Right lobe of liver (tissue), 6 donors: ENCODE results near the gene CSTF1. TPM values are rescaled to one million over a fixed set of nuclear protein-coding genes. Genes with fewer than 3 reads are reported as not detected.

Experiments used
- ATAC-seq, 4 donors: fragments of 200-7000 bp; cut with Tn5 transposase; one replicate each; pipeline ENCODE4 v1.9.1; 2020; ENCODE audit warnings: mild to moderate bottlenecking in 4 of 4, moderate library complexity in 4 of 4
- DNase-seq, 3 donors: peaks; one replicate each; pipeline ENCODE4 v3.0.0-alpha.2; 2020
- H3K27ac ChIP-seq, 3 donors: fragments of 200-600 bp; one replicate each; pipeline ENCODE4 v1.8.0; 2022
- H3K27me3 ChIP-seq, 2 donors: fragments of 200-600 bp; one replicate each; pipeline ENCODE4 v1.8.0; 2022
- H3K36me3 ChIP-seq, 4 donors: fragments of 200-600 bp; sonication (generic) in 1 of 4; one replicate each; pipeline versions ENCODE4 v1.5.1 to v1.8.0; 2017 to 2022; ENCODE audit warnings: control low read depth in 1 of 4
- H3K4me1 ChIP-seq, 4 donors: fragments of 200-600 bp; sonication (generic) in 1 of 4; one replicate each; pipeline versions ENCODE4 v1.5.1 to v1.8.0; 2017 to 2022; ENCODE audit warnings: control low read depth in 1 of 4
- H3K4me3 ChIP-seq, 3 donors: fragments of 200-600 bp; one replicate each; pipeline ENCODE4 v1.8.0; 2022
- H3K9me3 ChIP-seq, 4 donors: fragments of 200-600 bp; sonication (generic) in 1 of 4; one replicate each; pipeline versions ENCODE4 v1.5.1 to v1.8.0; 2017 to 2022; ENCODE audit warnings: control low read depth in 1 of 4
- POLR2A ChIP-seq: fragments of 450-650 bp; IDR thresholded peaks from one replicate; pipeline ENCODE4 v1.6.1; 2017; ENCODE audit warnings: antibody characterized with exemption, mild to moderate bottlenecking
- WGBS: methylation state at CpG from one replicate; pipeline ENCODE4 v1.1.6; 2018; ENCODE audit warnings: low coverage, low lambda C conversion rate; ENCODE audit not compliant: insufficient coverage; ENCODE audit errors: missing lambda C conversion rate; 5-methylcytosine and 5-hydroxymethylcytosine counted together
- intact Hi-C, 2 donors: fragments of 100-400 bp; cut with DNase I; formaldehyde crosslinking; loops; one replicate each; pipeline versions ENCODE4 v1.11.2 to v1.14.1; 2022
- total RNA-seq, 6 experiments: library from RNA; depleted of rRNA in 2 of 6; stranded (reverse); fragments of >200 nt in 2 of 6; fragmentation: NEBNext Ultra II Directional in 3 of 6; extraction: Animal tissue kit (Norgen Biotek cat#: 25700) in 3 of 6; gene quantifications; one replicate each; pipeline versions ENCODE4 v1.1.0 to v1.2.4, GENCODE V29; 2016 to 2023
- TF ChIP-seq, protein P1 (sequence below), 4 donors: fragments of 200-600 bp in 3 of 4; fragments of 450-650 bp in 1 of 4; IDR thresholded peaks; one replicate each; pipeline versions ENCODE4 v1.5.1 to v1.8.0; 2016 to 2022; ENCODE audit warnings: antibody characterized with exemption in 4 of 4, mild to moderate bottlenecking in 2 of 4
- donor health status: DM: no; HTN: yes; CAD: no.
- donor health status: DM: no; HTN: no; CAD: no.
- donor health status: DM: no; HTN: no; CAD: no.
- donor health status: DM: no; HTN: yes; CAD: no.
- donor health status: DM: no; HTN: yes; CAD: no.

Gene CSTF1
- total RNA-seq, 6 experiments from 2014 or later: 14.9 to 27.2 (median 16.6) TPM

DNA sequence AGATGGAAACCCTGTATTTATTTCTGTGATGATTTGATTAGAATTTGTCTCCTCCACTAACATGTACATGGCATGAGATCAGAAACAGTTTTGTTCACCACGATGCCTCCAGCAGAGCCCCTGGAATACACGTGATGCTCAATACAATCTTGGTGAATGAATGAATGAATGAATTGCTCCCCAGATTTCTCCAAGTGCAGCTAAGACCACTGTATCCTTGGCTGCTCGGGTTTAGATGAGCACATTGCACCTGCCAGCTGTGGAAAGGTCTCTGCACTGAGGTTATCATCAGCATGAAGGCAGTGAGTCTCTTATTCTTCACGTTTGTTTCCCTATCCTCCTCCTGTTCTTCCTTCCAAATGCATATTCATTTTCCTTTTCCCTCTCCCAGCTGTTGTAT is 37.5 kb downstream of the CSTF1 start:
- ATAC-seq: no peak
- no peak overlapping the region for H3K27ac ChIP-seq
- WGBS: 40% methylated on average over 4 of the region's 4 CpGs
- H3K4me3 ChIP-seq: no peak overlapping the region
- intact Hi-C loops: no loop called here
- H3K9me3 ChIP-seq: no peaks in the 10 kb centered on the region
- H3K4me1 ChIP-seq: no peaks in the 10 kb centered on the region
- TF ChIP-seq, protein P1, sequence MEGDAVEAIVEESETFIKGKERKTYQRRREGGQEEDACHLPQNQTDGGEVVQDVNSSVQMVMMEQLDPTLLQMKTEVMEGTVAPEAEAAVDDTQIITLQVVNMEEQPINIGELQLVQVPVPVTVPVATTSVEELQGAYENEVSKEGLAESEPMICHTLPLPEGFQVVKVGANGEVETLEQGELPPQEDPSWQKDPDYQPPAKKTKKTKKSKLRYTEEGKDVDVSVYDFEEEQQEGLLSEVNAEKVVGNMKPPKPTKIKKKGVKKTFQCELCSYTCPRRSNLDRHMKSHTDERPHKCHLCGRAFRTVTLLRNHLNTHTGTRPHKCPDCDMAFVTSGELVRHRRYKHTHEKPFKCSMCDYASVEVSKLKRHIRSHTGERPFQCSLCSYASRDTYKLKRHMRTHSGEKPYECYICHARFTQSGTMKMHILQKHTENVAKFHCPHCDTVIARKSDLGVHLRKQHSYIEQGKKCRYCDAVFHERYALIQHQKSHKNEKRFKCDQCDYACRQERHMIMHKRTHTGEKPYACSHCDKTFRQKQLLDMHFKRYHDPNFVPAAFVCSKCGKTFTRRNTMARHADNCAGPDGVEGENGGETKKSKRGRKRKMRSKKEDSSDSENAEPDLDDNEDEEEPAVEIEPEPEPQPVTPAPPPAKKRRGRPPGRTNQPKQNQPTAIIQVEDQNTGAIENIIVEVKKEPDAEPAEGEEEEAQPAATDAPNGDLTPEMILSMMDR (IDR thresholded peaks at IDR 0.05): no peak
- TF ChIP-seq POLR2A: no peak
- H3K27me3 ChIP-seq: no peaks in the 10 kb centered on the region
- DNase-seq: peak in 1 of 3 donors; percentile 23
- no peaks in the 10 kb centered on the region for H3K36me3 ChIP-seq

DNA sequence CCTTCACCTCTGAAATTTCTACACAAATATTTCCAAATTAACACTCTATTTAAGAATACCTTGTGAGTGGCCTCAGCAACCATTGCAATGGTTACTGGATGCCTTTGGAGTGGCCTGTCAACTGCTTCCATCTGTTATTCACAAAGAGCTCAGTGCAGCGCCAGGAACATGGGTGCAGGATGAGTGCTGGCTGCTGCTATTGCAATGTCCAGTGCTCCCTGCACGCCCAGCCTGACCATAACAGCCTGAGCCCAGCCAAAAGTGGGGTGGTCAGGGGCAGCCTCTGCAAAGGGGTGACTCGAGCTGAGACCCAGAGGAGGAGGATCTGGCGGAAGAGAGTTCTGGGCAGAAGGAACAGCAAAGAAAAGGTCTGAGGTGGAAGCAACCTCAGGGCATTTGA is 38.0 kb downstream of the CSTF1 start:
- no peaks in the 10 kb centered on the region for H3K27me3 ChIP-seq
- H3K27ac ChIP-seq: no peak overlapping the region
- no peak for TF ChIP-seq POLR2A
- TF ChIP-seq, protein P1 (IDR thresholded peaks at IDR 0.05): no peak
- intact Hi-C loops: no loop called here
- no peaks in the 10 kb centered on the region for H3K9me3 ChIP-seq
- WGBS: 65% methylated on average over 4 of the region's 4 CpGs
- H3K4me1 ChIP-seq: no peaks in the 10 kb centered on the region
- H3K36me3 ChIP-seq: no peaks in the 10 kb centered on the region
- no peak for ATAC-seq
- H3K4me3 ChIP-seq: no peak overlapping the region
- DNase-seq: peak in 1 of 3 donors; percentile 36

DNA sequence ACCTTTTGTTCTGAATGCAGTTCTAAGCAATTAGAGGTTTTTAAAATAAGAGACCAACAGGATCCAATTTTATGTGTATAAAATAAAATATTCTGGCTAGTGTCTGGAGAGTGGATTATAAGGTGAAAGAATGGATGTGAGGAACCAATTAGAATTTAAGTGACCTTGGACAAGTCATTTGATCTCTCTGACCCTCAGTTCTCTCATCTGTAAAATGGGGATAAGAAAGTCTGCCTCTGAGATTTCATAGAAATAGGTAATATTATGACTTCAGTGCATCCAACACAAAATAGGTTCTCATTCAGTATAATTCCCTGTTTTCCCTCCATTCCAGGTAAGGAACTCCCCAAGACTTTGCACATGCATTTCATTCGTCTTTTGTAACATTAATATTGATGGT is 38.5 kb downstream of the CSTF1 start:
- Histone ChIP-seq H3K27me3 (no peaks in the 10 kb centered on the region), H3K9me3 (no peaks in the 10 kb centered on the region), H3K27ac (no peak overlapping the region), H3K36me3 (no peaks in the 10 kb centered on the region), H3K4me3 (no peak overlapping the region), H3K4me1 (no peaks in the 10 kb centered on the region)
- no peak for DNase-seq
- 100% methylated on average over 1 of the region's 1 CpG for WGBS
- no peak for TF ChIP-seq POLR2A
- TF ChIP-seq, protein P1 (IDR thresholded peaks at IDR 0.05): no peak
- no peak for ATAC-seq
- intact Hi-C loops: no loop called here

DNA sequence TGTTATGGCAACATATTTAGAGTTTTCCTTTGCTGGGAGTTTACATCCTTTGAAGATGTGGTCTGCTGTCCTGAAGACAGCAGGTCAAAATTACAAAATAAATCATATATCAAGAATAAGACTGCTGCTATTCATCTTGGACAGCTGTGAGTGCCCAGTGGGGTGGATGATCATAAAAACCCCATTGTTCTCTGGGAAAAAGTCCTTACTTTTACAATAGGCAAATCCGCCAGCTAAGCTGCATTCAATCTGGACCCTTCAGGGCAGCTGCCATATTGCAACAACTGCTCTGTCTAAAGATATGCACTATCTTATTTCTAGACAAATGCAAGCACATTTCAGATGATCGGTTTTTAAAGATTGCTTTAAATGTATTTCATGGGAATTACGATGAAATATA is 39.0 kb downstream of the CSTF1 start:
- no peaks in the 10 kb centered on the region for H3K9me3 ChIP-seq
- no peak overlapping the region for H3K27ac ChIP-seq
- no peaks in the 10 kb centered on the region for H3K27me3 ChIP-seq
- H3K4me3 ChIP-seq: no peak overlapping the region
- TF ChIP-seq POLR2A: no peak
- TF ChIP-seq, protein P1 (IDR thresholded peaks at IDR 0.05): no peak
- DNase-seq (no peak), ATAC-seq (no peak)
- intact Hi-C loops: no loop called here
- no peaks in the 10 kb centered on the region for H3K36me3 ChIP-seq
- 95% methylated on average over 3 of the region's 3 CpGs for WGBS
- H3K4me1 ChIP-seq: no peaks in the 10 kb centered on the region
